HG02943 (cell line): ENCODE data around the gene ZNF385A.

Experiments used
- ATAC-seq: cut with Tn5 transposase; IDR thresholded peaks from one replicate; pipeline ENCODE4 v1.9.1; 2021; ENCODE audit warnings: mild to moderate bottlenecking, low read depth, moderate library complexity; ENCODE audit not compliant: unreplicated experiment

The ZNF385A gene

DNA sequence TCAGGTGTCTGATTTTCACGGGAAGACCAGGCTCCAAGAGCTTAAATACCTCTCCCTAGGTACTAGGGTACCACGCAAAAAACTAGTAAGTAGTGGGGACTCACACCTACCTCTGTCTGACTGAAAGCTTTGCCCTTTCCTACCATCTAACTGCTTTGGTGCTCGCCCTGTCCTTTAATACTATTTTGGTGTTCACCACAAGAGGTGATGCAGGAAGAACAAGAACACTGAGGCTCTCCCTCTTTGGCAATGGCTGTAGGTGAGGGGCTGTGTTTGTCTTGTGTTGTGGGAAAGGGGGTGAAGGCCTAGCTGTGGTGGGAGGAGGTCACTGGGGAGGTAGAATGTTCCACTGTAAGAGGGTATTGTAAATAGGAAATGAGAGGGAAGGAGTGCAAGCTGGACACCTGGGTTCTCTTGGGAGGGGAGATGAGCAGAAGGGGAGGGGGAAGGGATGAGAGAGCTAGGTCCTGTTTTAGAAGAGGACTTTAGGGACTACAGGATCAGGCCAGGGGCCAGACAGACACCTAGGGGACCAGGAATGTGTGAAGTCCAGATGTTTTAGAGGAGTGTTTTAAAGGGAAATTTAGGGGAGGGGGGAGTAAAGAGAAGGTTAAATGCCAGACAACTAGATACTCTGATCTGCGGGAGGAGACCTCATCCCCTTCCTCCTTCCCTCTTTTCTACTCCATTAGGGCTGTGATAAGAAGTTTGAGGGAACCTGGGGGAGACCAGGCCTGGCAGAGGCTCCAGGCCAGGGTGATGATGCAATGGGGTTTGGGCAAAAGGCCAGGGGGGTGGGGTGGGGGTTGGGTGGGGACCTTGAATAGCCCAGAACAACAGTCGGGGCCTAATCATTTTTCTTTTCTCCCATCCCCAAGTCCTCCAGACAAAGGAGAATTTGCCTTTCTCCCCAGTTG is 32.4 kb upstream of the ZNF385A start:
- no peak for ATAC-seq

DNA sequence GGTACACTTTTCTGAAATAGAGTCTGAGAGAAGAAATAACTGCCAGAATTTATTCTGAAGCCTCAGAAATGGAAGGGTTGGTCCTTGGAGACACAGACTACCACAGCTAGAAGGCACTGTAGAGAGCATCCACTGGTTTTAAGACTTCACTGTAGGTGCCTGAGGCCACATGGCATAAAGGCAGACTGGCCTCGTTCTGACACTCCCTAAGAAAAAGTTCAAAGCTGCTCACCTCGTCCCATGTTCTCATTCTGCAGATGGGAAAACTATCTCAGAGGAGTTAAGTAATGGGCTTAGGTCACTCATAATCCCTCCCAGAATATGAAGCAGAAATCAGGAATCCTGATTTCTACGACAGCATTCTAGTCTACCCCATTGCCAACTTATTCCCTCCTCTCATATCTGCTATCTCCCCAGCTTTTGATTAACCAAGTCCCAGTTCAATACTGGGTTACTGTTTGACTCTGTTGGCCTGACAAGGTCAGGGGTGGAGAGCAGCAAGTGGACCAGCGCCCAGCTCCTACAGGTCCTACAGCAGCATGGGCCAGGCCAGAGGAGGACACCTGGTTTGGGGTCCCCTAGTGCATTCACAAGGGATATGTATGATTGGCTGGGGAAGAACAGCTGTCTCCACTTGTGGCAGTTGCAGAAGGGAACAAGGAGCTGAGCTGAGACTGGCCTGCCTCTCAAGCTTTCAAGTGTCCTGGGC is 30.8 kb upstream of the ZNF385A start:
- no peak for ATAC-seq

GRCh38 chr12:54413284-54414190 is 29.0 kb upstream of the ZNF385A start:
- ATAC-seq: no peak

DNA sequence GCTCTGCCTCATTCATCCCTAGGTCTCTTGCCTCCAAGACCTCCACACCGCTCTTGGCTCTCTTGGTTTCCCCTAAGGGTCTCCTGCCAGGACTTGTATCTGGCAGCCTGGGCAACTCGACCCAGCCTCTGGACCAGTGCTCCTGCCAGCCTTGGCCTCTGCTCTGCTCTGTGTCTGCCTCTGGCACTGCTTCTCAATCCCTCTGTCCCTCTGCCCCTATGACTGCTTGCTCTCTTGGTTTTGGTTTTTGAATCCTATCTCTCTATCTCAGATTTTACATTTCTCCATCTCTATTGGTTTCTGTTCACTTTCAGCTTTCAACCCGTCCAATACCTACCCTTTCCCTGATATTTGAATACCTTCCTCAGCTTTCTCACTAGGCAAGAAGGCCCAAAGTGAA is 28.3 kb upstream of the ZNF385A start:
- ATAC-seq: no peak

DNA sequence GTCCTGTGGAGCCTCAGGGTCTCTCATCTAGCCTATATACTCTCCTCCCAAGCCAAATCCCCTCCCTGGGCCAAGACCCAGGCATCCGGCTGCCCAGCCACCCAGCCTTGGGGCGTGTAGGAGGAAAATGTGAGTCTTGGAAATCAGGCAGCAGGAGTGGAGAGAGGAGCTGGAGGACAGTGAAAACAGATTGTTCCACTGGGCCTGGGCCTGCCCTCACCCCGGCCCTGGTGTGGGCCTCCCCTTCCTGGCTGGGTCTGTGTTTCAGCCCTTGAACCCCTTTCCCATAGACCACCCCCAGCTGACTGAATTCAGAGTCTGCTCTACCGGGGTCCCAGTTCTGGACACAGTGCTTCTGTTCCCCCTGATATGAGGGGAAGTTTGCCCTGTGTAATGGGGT is 27.8 kb upstream of the ZNF385A start:
- ATAC-seq: no peak

DNA sequence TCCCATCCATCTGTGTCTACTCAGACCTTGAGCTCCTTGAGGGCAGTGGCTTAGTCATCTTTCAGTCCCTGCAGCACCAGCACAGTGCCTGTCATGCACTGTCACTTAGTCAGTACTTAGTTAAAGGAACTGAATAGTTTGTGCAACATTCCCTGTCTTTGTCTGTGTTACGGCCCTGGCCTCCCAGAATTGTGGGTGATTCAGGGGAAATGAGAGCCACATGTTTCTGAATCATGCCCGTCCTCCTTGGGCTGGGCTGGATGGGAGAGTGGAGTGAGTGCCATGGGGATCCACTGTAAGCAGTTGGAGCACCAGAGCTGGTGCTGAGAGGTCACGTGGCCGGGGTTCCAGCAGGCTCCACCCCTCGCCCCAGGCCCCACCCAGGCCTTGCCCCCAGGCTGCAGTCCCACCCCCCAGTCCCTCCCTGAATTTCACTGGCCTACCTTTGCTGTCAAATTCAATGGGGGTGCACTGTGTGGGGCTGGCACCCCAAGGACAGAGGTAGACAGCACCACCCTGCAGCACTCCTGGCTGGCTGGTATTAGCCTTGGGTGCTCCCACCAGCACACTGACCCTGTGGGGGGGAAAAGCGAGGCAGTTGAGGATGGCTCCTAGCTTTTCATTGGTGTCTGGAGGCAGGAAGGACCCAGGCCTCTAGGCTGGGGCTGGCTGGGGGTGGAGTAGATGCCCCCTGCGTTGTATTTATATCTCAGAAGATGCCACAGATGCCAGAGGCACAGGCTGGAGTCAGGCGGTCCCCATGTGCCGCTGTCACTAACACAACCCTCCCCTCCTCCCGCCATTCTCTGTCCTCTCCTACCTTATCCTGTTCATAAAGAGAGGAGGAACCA is 27.1 kb upstream of the ZNF385A start:
- no peak for ATAC-seq

DNA sequence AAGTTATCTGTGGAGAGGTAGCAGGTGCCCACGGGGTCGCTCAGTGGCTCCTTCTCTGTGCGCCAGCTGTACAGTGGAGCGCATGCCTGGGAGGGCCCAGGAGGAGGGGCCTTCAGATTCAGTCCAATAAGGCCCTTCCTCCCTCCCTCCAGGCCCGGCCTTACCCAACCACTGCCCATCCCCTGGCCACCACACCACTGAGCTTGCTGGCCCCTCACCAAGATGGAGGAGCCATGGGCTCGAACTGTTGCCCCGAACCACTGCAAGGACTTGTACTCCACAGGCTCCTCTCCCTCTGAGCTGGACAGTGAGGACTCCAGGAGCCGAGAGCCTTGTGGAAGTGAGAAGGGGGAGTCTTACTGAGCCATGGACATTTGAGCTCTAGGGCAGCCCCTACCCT is 24.7 kb upstream of the ZNF385A start:
- no peak for ATAC-seq

DNA sequence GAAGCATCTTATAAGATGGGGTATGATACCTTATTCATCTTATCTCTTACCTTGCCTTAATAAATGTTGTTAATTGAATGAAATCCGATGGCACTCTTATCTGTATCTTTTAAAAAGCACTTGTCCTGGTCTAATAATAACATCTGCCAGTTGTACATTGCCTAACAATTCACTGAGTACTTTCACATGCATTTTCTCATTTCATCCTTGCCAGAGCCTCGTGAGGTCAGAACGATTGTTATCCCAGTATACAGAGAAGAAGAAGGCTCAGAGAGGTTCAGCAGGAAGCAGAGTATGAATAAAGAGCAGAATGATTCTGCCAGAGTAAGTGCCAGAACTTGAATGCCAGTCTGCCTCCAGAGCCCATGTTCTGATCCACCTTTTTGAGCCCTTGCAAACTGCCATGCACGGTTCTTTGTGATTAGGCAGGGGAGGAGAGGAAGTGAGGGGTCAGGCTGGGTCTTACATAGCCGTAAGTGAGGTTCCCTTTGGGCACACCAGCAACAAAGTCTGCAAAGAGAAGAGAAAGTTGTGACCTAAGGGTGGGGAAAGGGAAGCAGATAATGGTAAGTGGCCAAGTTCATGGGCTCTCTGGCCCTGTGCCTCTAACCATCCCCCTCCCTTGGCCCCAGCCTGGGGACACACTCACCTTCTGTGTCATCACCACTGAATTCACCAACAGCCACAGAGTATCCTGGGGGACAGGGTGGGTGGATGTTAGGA is 22.8 kb upstream of the ZNF385A start:
- ATAC-seq: no peak

- ATAC-seq: no peak
These were observed 21.0 kb upstream of the ZNF385A start for GRCh38 chr12:54405573-54405972.

GRCh38 chr12:54405106-54405505 is 20.6 kb upstream of the ZNF385A start:
- no peak for ATAC-seq

DNA sequence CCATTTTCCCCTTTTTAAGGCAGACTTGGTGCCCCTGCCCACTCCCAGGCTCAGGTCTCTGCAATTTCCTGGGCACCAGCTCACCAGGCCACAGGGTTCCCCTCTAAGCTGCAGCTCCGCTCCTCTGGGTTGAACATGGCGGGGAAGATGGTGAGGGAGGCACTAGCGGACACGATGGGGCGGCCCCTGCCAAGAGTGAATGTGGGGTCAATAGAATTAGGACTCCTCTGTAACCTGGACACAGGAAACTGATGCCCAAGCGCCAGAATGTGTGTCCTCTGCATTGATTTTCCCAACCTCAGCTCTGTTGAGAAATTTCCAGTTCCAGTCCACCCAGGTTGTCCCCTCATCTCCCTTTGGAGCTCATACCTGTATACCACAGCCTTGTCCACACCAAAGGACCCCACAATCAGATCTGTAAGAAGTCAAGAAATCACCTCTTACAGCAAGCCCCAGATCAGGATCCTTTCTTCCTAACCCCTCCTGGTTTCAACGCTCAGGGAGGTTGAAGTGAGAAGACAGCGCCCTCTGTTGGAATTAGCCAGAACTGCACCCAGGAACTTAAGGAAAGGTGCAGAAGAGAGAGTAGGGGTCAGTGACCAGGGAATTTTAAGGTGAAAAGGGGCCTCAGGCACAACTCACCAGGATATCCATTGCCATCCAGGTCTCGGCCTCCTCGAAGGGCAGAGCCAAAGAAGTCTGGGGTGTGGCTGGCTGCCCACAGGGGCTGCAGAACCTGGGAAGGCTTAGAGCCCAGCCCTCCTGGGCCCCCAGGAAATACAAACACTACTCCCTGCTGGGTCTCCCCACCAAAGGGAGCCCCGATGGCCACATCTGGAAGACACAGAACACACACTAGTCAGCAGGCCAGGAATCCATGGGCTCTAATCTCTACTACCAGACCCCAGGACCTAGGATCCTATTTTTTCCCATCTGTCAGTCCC is 19.8 kb upstream of the ZNF385A start:
- no peak for ATAC-seq

DNA sequence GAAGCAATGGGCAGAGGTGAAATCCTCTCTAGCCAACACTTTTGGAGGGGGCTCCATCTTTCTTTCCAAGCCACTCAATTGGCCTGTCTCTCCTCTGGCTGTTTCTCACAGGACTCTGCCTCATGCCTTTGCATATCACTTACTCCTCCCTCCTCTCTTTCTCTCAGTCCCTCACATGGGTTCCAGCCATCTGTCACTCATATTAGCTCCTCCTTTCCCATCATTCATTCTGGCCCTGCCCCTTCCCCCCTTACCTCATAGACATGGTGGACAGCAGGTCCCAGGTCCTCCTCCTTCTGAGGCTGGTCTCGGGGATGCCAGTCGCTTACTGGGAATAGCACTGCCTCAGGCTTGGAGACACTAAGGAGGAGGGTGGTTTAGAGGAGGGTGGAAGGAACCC is 16.6 kb upstream of the ZNF385A start:
- ATAC-seq: no peak

DNA sequence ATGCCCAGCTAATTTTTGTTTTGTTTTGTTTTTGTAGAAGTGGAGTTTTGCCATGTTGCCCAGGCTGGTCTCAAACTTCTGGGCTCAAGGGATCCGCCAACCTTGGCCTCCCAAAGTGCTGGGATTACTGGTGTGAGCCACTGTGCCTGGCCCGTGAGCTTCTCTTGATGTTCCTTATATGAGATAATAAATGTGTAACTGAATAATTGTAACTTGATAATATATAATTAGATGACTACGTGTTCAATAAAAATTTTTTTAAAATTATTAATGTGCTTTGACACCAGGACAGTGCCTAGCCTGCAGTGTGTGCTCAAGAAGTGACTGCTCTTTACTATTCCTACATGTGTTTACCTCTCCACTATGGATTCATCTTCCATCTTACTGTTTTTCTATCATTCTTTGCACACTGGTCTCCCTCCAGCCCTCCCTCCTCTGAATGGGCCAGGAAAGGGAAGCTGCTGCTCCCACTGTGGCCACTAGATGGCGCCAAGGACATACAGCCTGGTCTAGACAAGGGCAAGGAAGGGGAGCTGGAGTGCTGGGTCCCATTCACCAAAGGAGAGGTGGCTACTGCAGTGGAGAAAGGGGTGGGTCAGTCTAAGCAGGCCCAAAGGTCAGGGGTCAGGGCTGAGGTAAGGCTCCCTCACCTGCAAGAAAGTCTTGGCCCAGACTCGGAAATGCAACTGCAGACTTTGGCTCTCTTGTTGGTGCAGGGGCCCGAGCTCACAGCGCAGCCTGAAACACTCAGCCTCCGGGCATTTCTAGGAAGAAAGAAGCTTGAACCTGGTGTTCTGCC is 14.7 kb upstream of the ZNF385A start:
- no peak for ATAC-seq

GRCh38 chr12:54398218-54398617 is 13.7 kb upstream of the ZNF385A start:
- ATAC-seq: no peak

DNA sequence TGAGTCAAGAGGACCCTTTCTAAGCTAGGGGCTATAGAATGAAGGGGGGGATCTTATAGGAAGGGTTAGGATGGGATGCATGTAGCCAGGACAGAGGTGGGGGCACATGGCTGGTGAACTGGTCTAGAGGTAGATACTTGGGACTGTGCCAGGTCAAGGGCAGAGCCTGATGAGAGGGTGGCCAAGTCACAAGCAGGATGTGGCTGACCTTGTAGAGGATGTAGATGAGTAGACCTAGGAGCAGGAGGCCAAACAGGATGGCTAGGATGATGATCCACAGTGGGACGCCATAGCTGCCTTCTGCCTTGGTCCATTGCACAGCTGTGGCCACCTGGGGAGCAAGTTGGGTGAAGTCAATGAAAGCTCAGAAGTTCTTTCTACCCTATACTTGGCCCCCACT is 12.6 kb upstream of the ZNF385A start:
- ATAC-seq: no peak

DNA sequence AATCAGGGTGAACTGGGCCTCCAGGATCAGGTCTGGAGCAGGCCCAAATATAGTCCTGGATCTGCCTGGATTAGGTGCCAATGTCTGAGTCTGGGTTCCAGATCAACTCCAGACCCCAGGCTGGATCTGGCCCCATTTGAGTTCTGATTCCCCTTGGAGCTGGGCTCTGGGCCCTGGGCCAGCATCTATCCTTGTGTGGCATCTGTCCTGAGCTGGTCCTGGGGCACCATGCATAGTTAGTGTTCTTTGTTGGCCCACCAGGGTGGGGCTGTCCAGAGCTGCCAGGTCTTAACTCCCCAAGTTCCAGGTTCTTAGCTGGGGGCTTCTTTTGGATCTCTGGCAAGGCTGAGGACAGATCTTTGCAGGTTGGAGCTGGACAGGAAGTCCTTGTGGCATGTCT is 11.0 kb upstream of the ZNF385A start:
- ATAC-seq: no peak

DNA sequence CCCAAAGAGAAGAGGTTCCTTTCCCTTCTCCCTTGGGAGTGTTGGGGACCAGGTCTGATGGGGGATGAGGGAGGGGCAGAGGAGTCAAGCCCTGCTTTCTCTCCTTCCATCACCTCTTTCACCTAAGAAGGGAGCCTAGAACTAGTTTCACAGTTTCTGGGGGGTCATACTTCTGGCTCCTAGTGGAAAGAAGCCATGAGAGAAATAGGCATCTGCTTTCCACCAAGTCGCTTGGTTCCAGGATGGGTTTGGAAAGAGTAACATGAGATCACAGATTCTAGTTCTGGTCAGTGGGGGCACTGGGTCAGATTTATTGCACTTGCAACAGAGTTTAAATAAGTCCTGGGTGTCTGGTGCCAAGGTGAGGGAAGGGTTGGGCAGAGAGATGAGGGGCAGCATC is 10.5 kb upstream of the ZNF385A start:
- no peak for ATAC-seq
